GM08714 (cell line): ENCODE results near the gene TSHZ1.

ENCODE experiments used
- H3K4me3 ChIP-seq: fragments of 200-500 bp; sonication (Bioruptor generic); 2 replicates; pipeline ENCODE4 v1.5.1; 2014; ENCODE audit warnings: mild to moderate bottlenecking, low read length, inconsistent platforms
- ZNF274 ChIP-seq: IDR thresholded peaks from 2 replicates; pipeline ENCODE4 v1.6.1; 2012; ENCODE audit warnings: mild to moderate bottlenecking, low read depth, low read length

Gene TSHZ1

GRCh38 chr18:75218065-75218923 is 7.7 kb downstream of the TSHZ1 start:
- no peak overlapping the region for H3K4me3 ChIP-seq
- no peak for TF ChIP-seq ZNF274

DNA sequence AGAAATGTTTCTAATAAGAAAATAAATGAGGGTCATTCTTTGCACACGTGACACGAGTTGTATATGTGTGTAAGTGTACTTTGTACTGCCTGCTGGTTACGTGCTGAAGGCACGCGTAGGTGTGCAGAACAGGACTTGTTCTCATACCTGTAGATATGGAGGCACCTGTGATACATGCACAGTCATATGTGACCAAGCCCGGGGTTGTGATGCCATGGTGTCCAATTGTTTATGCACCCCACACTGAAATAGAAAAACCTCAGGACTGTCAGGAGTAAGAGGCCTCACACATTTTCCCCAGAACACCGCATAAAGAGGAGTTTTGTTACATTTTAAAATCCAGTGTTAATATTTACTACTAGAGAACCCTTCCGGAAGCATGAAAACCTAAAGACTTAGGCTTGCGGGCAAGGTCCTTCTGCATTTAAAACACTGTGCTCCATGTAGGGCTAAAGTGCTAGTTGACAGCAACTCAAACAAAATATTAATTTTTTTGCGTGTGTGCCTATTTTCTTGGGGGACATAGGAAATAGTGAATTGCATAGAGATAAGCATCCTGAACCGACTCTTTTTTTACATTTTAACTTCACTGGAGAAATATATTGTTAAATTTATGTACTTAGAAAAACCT is 9.3 kb downstream of the TSHZ1 start:
- no peak for TF ChIP-seq ZNF274
- no peak overlapping the region for H3K4me3 ChIP-seq

- no peak for TF ChIP-seq ZNF274
- H3K4me3 ChIP-seq = no peak overlapping the region
Observed at GRCh38 chr18:75220551-75221355, 10.2 kb downstream of the TSHZ1 start.

DNA sequence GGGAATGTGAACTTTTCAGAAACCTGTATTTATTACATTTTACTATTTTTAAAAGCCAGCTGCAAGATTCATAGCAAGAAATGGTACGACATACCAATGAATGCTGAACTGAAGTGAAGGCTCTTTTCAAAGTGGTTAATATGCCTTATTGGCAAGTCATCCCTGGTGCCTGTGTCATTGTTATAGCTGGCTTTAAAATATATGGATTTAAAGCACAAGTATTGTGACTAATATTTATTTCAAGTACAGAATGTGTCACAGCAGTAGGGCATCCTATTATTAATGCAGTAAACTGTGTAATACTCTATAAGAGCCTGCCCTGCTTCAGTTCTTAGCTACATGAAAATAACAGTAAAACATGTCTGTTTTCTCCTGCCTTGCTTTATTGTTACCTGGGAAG is 10.8 kb downstream of the TSHZ1 start:
- no peak overlapping the region for H3K4me3 ChIP-seq
- no peak for TF ChIP-seq ZNF274

GRCh38 chr18:75221897-75222296 is 11.3 kb downstream of the TSHZ1 start:
- no peak for TF ChIP-seq ZNF274
- no peak overlapping the region for H3K4me3 ChIP-seq

GRCh38 chr18:75222407-75222806 is 11.8 kb downstream of the TSHZ1 start:
- no peak for TF ChIP-seq ZNF274
- H3K4me3 ChIP-seq = no peak overlapping the region

GRCh38 chr18:75223687-75224347 is 13.2 kb downstream of the TSHZ1 start:
- no peak overlapping the region for H3K4me3 ChIP-seq
- no peak for TF ChIP-seq ZNF274

- peak overlapping the region; percentile 4; the same call in 1 of the 2 replicates for H3K4me3 ChIP-seq
- no peak for TF ChIP-seq ZNF274
Observed at GRCh38 chr18:75226286-75226955, 15.8 kb downstream of the TSHZ1 start.

DNA sequence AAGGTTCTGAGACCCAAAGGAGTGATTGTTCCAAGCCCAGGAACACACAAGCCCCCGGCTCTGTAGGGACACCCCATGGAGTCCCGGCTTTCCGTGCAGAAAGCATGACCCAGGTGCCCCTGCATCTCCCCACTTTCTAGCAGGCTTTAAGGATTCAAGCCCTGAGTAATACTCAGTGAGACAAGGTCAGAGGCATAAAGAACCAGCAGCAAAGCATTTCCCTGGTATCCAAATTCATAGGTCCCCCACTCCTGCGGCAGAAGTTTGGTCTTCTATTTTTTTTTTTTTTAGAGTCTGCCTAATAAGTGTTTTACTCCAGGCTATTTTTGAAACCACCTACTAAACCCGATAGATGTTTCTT is 16.3 kb downstream of the TSHZ1 start:
- TF ChIP-seq ZNF274 = no peak
- H3K4me3 ChIP-seq = peak overlapping the region; percentile 4; the same call in 1 of the 2 replicates

GRCh38 chr18:75227535-75228296 is 17.1 kb downstream of the TSHZ1 start:
- no peak overlapping the region for H3K4me3 ChIP-seq
- no peak for TF ChIP-seq ZNF274

GRCh38 chr18:75228967-75229366 is 18.4 kb downstream of the TSHZ1 start:
- no peak for TF ChIP-seq ZNF274
- no peak overlapping the region for H3K4me3 ChIP-seq

- H3K4me3 ChIP-seq = no peak overlapping the region
- TF ChIP-seq ZNF274 = no peak
Observed at GRCh38 chr18:75229437-75229836, 18.8 kb downstream of the TSHZ1 start.
